Uterus (tissue), 2 donors: ENCODE data around the gene GOLGA3.

Source experiments
- POLR2A ChIP-seq, 2 donors: fragments of 450-650 bp; IDR thresholded peaks; one replicate each; pipeline ENCODE4 v1.6.1; 2016; ENCODE audit warnings: antibody characterized with exemption in 2 of 2, mild to moderate bottlenecking in 1 of 2, moderate library complexity in 1 of 2
- TF ChIP-seq, protein P1 (sequence below), 4 experiments: fragments of 200-600 bp in 2 of 4; fragments of 450-650 bp in 2 of 4; sonication (generic) in 2 of 4; IDR thresholded peaks; one replicate each; pipeline ENCODE4 v1.5.1; 2016 to 2019; ENCODE audit warnings: antibody characterized with exemption in 4 of 4, mild to moderate bottlenecking in 2 of 4, moderate library complexity in 1 of 4

DNA sequence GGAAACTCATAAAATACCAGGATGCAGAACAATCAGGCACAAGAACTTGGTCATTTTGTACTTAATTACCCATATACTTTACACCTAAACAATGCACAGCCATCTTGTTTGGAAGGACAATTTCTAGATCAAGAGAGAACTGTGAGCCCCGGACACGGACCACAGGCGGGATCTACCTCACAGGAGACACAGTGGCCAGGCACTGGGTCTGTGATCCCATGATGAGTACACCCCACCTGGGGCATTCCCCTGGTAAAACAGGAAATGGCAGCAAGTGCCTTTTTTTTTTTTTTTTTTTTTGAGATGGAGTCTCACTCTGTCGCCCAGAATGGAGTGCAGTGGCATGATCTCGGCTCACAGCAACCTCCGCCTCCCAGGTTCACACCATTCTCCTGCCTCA lies 15.2 kb downstream of the GOLGA3 start:
- TF ChIP-seq POLR2A (IDR thresholded peaks at IDR 0.05), result no peak
- TF ChIP-seq, protein P1, sequence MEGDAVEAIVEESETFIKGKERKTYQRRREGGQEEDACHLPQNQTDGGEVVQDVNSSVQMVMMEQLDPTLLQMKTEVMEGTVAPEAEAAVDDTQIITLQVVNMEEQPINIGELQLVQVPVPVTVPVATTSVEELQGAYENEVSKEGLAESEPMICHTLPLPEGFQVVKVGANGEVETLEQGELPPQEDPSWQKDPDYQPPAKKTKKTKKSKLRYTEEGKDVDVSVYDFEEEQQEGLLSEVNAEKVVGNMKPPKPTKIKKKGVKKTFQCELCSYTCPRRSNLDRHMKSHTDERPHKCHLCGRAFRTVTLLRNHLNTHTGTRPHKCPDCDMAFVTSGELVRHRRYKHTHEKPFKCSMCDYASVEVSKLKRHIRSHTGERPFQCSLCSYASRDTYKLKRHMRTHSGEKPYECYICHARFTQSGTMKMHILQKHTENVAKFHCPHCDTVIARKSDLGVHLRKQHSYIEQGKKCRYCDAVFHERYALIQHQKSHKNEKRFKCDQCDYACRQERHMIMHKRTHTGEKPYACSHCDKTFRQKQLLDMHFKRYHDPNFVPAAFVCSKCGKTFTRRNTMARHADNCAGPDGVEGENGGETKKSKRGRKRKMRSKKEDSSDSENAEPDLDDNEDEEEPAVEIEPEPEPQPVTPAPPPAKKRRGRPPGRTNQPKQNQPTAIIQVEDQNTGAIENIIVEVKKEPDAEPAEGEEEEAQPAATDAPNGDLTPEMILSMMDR (IDR thresholded peaks at IDR 0.05), result no peak
